Fibroblast of lung (primary cell): ENCODE data around the gene HACL1. TPM values are rescaled to one million over a fixed set of nuclear protein-coding genes. Genes with fewer than 3 reads are reported as not detected.
A peak's percentile ranks its signal among the peaks of the same experiment; 100 is the strongest.
"Not testable (repeated sequence)": the region's sequence is repeated elsewhere in the genome, so short reads cannot be mapped to it uniquely, and the experiment has no call there.

ENCODE experiments used
- DNase-seq, 2 donors: peaks; one replicate each; pipeline versions ENCODE4 v3.0.0 to v3.0.0-alpha.2; 2010; ENCODE audit warnings: low read depth in 2 of 2
- H2AFZ ChIP-seq: 2 replicates; pipeline ENCODE4 v1.5.1; 2012; ENCODE audit warnings: low read length, control low read depth, inconsistent platforms
- H3K27ac ChIP-seq: 2 replicates; pipeline ENCODE4 v1.5.1; 2011; ENCODE audit warnings: low read length, control low read depth; ENCODE audit not compliant: insufficient read depth
- H3K27me3 ChIP-seq: 2 replicates; pipeline ENCODE4 v1.5.1; 2011; ENCODE audit warnings: mild to moderate bottlenecking, low read length; ENCODE audit not compliant: control insufficient read depth, insufficient read depth
- H3K36me3 ChIP-seq: 2 replicates; pipeline ENCODE4 v1.5.1; 2011; ENCODE audit warnings: low read length; ENCODE audit not compliant: control insufficient read depth, insufficient read depth
- H3K4me1 ChIP-seq: 2 replicates; pipeline ENCODE4 v1.5.1; 2011; ENCODE audit warnings: low read length; ENCODE audit not compliant: control insufficient read depth, insufficient read depth; ENCODE audit errors: extremely low read depth
- H3K4me2 ChIP-seq: 2 replicates; pipeline ENCODE4 v1.5.1; 2011; ENCODE audit warnings: low read length, control low read depth; ENCODE audit not compliant: insufficient read depth; ENCODE audit errors: extremely low read depth
- H3K4me3 ChIP-seq, 4 experiments: fragments of 200-600 bp in 1 of 4; sonication (generic) in 1 of 4; replicated peaks in 1 of 4; 2 replicates each; pipeline ENCODE4 v1.5.1; 2011 to 2016; ENCODE audit warnings: low read length in 4 of 4, low read depth in 3 of 4, mild to moderate bottlenecking in 3 of 4, control low read depth in 2 of 4, inconsistent platforms in 1 of 4, mixed read lengths in 1 of 4; ENCODE audit not compliant: insufficient read depth in 1 of 4; ENCODE audit errors: control extremely low read depth in 1 of 4
- H3K79me2 ChIP-seq: 2 replicates; pipeline ENCODE4 v1.5.1; 2012; ENCODE audit warnings: mild to moderate bottlenecking, low read length, inconsistent platforms; ENCODE audit not compliant: control insufficient read depth, insufficient read depth
- H3K9ac ChIP-seq: 2 replicates; pipeline ENCODE4 v1.5.1; 2011; ENCODE audit warnings: mild to moderate bottlenecking, low read length, control low read depth; ENCODE audit not compliant: insufficient read depth
- H3K9me3 ChIP-seq: 2 replicates; pipeline ENCODE4 v1.5.1; 2012; ENCODE audit warnings: low read depth, low read length; ENCODE audit not compliant: control insufficient read depth, insufficient read depth
- H4K20me1 ChIP-seq: 2 replicates; pipeline ENCODE4 v1.5.1; 2011; ENCODE audit warnings: low read length; ENCODE audit not compliant: control insufficient read depth, insufficient read depth; ENCODE audit errors: extremely low read depth
- EZH2 ChIP-seq: IDR thresholded peaks from 2 replicates; pipeline ENCODE4 v1.5.1; 2012; ENCODE audit warnings: low read length, control low read depth, mild to moderate bottlenecking; ENCODE audit errors: missing control alignments
- polyA plus RNA-seq, 2 donors: library from polyadenylated mRNA; depleted of rRNA in 1 of 2; stranded (reverse) in 1 of 2; unstranded in 1 of 2; fragments of >200 nt; gene quantifications; 2 replicates each; pipeline ENCODE4 v1.2.1, GENCODE V29; 2011 to 2012; ENCODE audit warnings: missing spikeins in 1 of 2
- total RNA-seq: library from RNA; depleted of rRNA; stranded (reverse); fragments of >200 nt; gene quantifications from 2 replicates; pipeline ENCODE4 v1.2.1, GENCODE V29; 2014
- TF ChIP-seq, protein P1 (sequence below), 2 donors: IDR thresholded peaks in 1 of 2; conservative IDR thresholded peaks in 1 of 2; 1 replicate in 1 of 2; 2 replicates in 1 of 2; pipeline ENCODE4 v1.5.1; 2011 to 2012; ENCODE audit warnings: low read length in 2 of 2, control low read depth in 1 of 2, inconsistent platforms in 1 of 2, low read depth in 1 of 2, mild to moderate bottlenecking in 1 of 2

HACL1 gene
- total and polyA plus RNA-seq, 2 donors (not counting 1 experiment from before 2014, with no cell fraction given): 16.0 to 20.6 TPM

DNA sequence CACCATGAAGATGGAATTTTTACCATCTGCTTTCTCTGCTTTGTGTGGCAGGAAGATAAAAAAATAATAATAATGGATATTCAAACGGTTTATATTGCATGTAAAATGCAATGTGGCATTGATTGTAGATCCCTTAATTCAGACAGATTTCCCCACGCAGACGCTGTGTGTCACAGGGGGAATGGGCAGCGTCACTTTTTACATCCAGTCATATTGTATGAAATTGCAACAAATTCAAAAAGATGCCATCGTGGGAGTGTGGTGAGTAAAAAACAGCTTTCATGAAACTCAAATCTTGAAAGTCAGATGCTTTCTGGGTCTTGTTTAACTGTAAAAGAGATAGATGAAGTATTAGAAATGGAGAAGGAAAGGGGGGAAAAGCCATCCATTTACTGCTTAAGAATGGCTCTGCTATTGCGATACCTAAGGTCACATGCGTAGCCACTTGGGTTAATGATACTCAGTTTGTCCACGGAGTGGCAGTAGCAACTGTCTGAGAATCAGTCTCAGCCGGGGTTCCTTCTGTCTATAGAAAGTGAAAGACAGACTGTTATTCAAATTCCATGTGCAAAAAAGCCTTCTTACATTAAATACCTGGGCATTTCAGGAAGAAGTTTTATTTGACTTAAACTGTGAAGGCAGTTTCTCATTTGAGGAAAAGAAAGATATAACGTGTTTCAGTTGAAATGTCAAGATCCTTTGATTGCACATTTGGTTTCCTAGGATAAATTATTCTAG is 28.7 kb upstream of the HACL1 start:
- Histone ChIP-seq H4K20me1 (no peaks in the 10 kb centered on the region), H3K9ac (no peak overlapping the region), H2AFZ (peak overlapping the region; percentile 21), H3K36me3 (no peaks in the 10 kb centered on the region), H3K9me3 (no peaks in the 10 kb centered on the region), H3K4me3 (peak overlapping the region; percentile 19 to 47 (median 31)), H3K4me1 (peaks cover 22% of the 10 kb centered on the region), H3K4me2 (peak overlapping the region; percentile 77), H3K27me3 (no peaks in the 10 kb centered on the region), H3K27ac (peak overlapping the region; percentile 60), H3K79me2 (no peaks in the 10 kb centered on the region)
- TF ChIP-seq EZH2: no peak
- TF ChIP-seq, protein P1, sequence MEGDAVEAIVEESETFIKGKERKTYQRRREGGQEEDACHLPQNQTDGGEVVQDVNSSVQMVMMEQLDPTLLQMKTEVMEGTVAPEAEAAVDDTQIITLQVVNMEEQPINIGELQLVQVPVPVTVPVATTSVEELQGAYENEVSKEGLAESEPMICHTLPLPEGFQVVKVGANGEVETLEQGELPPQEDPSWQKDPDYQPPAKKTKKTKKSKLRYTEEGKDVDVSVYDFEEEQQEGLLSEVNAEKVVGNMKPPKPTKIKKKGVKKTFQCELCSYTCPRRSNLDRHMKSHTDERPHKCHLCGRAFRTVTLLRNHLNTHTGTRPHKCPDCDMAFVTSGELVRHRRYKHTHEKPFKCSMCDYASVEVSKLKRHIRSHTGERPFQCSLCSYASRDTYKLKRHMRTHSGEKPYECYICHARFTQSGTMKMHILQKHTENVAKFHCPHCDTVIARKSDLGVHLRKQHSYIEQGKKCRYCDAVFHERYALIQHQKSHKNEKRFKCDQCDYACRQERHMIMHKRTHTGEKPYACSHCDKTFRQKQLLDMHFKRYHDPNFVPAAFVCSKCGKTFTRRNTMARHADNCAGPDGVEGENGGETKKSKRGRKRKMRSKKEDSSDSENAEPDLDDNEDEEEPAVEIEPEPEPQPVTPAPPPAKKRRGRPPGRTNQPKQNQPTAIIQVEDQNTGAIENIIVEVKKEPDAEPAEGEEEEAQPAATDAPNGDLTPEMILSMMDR (conservative IDR thresholded peaks at IDR 0.05 in 1 of 2, IDR thresholded peaks at IDR 0.05 in 1 of 2; ENCODE audit: low read depth in 1 of 2, low read length in 2 of 2): peak; percentile 73 to 80
- peak; percentile 77 to 89 for DNase-seq

- H3K4me2 ChIP-seq: no peak overlapping the region
- no peaks in the 10 kb centered on the region for H4K20me1 ChIP-seq
- DNase-seq: no peak
- H3K27me3 ChIP-seq: no peaks in the 10 kb centered on the region
- no peaks in the 10 kb centered on the region for H3K36me3 ChIP-seq
- TF ChIP-seq, protein P1 (conservative IDR thresholded peaks at IDR 0.05 in 1 of 2, IDR thresholded peaks at IDR 0.05 in 1 of 2; ENCODE audit: low read depth in 1 of 2, low read length in 2 of 2): no peak
- no peak for TF ChIP-seq EZH2
- no peak overlapping the region for H3K27ac ChIP-seq
- no peak overlapping the region for H2AFZ ChIP-seq
- no peaks in the 10 kb centered on the region for H3K9me3 ChIP-seq
- H3K4me3 ChIP-seq: no peak overlapping the region
- no peak overlapping the region for H3K9ac ChIP-seq
- no peaks in the 10 kb centered on the region for H3K79me2 ChIP-seq
- H3K4me1 ChIP-seq: peaks cover 13% of the 10 kb centered on the region
Observed at GRCh38 chr3:15628967-15629366, 27.6 kb upstream of the HACL1 start.

DNA sequence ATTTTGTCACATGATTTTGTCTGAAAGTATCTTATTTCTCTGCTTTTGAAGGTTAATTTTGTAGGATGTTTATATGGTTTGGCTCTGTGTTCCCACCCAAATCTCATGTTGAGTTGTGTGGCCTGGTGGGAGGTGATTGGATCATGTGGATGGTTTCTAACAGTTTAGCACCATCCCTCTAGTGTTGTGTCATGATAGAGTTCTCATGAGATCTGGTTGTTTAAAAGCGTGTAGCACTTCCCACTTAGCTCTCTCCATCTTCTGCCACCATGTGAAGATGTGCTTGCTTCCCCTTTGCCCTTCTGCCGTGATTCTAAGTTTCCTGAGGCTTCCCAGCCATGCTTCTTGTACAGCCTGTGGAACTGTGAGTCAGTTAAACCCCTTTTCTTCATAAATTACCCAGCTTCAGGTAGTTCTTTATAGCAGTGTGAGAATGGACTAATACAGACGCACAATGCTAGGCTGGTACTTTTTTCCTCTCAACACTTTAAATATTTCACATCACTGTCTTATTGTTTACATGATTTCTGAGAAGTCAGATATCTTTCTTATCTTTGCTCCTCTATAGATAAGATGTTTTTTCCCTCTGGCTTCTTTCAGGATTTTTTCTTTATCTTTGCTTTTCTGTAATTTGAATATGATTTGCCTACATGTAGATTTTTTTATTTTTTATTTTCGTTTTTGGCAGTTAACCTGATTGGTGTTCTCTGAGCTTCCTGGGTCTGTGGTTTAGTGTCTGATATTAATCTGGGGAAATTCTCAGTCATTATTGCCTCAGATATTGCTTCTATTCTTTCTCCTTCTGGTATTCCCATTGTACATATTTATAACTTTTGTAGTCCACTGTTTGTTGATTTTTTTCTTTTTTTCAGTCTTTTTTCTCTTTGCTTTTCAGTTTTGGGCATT is 22.4 kb upstream of the HACL1 start:
- TF ChIP-seq, protein P1 (conservative IDR thresholded peaks at IDR 0.05 in 1 of 2, IDR thresholded peaks at IDR 0.05 in 1 of 2; ENCODE audit: low read depth in 1 of 2, low read length in 2 of 2): no peak
- TF ChIP-seq EZH2: no peak

GRCh38 chr3:15619659-15620464 is 18.5 kb upstream of the HACL1 start:
- not testable (repeated sequence) for H3K27me3 ChIP-seq, H3K79me2 ChIP-seq, H3K27ac ChIP-seq, H2AFZ ChIP-seq, H4K20me1 ChIP-seq, H3K4me1 ChIP-seq, DNase-seq, H3K4me2 ChIP-seq, H3K4me3 ChIP-seq, H3K36me3 ChIP-seq, H3K9me3 ChIP-seq, H3K9ac ChIP-seq

More for the DNA sequence above, 22.4 kb upstream of the HACL1 start:
- H3K27ac ChIP-seq: no peak overlapping the region
- H3K4me1 ChIP-seq: no peaks in the 10 kb centered on the region
- H3K36me3 ChIP-seq: no peaks in the 10 kb centered on the region
- no peaks in the 10 kb centered on the region for H3K9me3 ChIP-seq
- H3K27me3 ChIP-seq: no peaks in the 10 kb centered on the region
- H4K20me1 ChIP-seq: no peaks in the 10 kb centered on the region
- H2AFZ ChIP-seq: peak overlapping the region; percentile 5
- no peak overlapping the region for H3K4me3 ChIP-seq
- H3K79me2 ChIP-seq: no peaks in the 10 kb centered on the region
- no peak overlapping the region for H3K4me2 ChIP-seq
- no peak overlapping the region for H3K9ac ChIP-seq
- no peak for DNase-seq
